ENCODE results near the gene WSCD1. TPM values are rescaled to one million over a fixed set of nuclear protein-coding genes. Genes with fewer than 3 reads are reported as not detected.

WSCD1 gene
- polyA plus RNA-seq, 3 donors: 1.2 to 1.9 (median 1.3) TPM

- 58 to 63% (median 60%) methylated on average over 5 of the region's 5 CpGs for WGBS, 3 donors
- H3K27ac ChIP-seq (ENCODE audit: low read depth, low read length): no peak overlapping the region
Observed at GRCh38 chr17:6135236-6135635, 65.1 kb downstream of the WSCD1 start.

GRCh38 chr17:6135996-6136395, 65.8 kb downstream of the WSCD1 start:
- WGBS, 3 donors: 74 to 78% (median 77%) methylated on average over 8 of the region's 8 CpGs
- H3K27ac ChIP-seq (ENCODE audit: low read depth, low read length): no peak overlapping the region

- 66 to 78% (median 75%) methylated on average over 11 of the region's 11 CpGs for WGBS, 3 donors
- H3K27ac ChIP-seq (ENCODE audit: low read depth, low read length): no peak overlapping the region
Observed at GRCh38 chr17:6137716-6138502, 67.7 kb downstream of the WSCD1 start.

- H3K27ac ChIP-seq (ENCODE audit: low read depth, low read length): no peak overlapping the region
- WGBS, 3 donors: 64 to 71% (median 65%) methylated on average over 3 of the region's 3 CpGs
Observed at GRCh38 chr17:6138761-6139446, 68.7 kb downstream of the WSCD1 start.

GRCh38 chr17:6139447-6139832, 69.3 kb downstream of the WSCD1 start:
- 75 to 89% (median 81%) methylated on average over 8 of the region's 8 CpGs for WGBS, 3 donors
- no peak overlapping the region for H3K27ac ChIP-seq (ENCODE audit: low read depth, low read length)

- 28 to 89% (median 75%) methylated on average over 2 of the region's 2 CpGs for WGBS, 3 donors
- no peak overlapping the region for H3K27ac ChIP-seq (ENCODE audit: low read depth, low read length)
Observed at GRCh38 chr17:6140188-6140587, 70.0 kb downstream of the WSCD1 start.

- no peak overlapping the region for H3K27ac ChIP-seq (ENCODE audit: low read depth, low read length)
- whole genome bisulfite sequencing, 3 donors: 77 to 84% (median 82%) methylated on average over 8 of the region's 8 CpGs
Observed at GRCh38 chr17:6140728-6141330, 70.7 kb downstream of the WSCD1 start.

- WGBS, 3 donors: 77 to 83% (median 83%) methylated on average over 6 of the region's 6 CpGs
- no peak overlapping the region for H3K27ac ChIP-seq (ENCODE audit: low read depth, low read length)
Observed at GRCh38 chr17:6142701-6143100, 72.5 kb downstream of the WSCD1 start.

GRCh38 chr17:6145946-6146345, 75.8 kb downstream of the WSCD1 start:
- WGBS, 3 donors: 80 to 87% (median 82%) methylated on average over 4 of the region's 4 CpGs
- H3K27ac ChIP-seq (ENCODE audit: low read depth, low read length): no peak overlapping the region

GRCh38 chr17:6147042-6147441, 76.9 kb downstream of the WSCD1 start:
- H3K27ac ChIP-seq (ENCODE audit: low read depth, low read length): no peak overlapping the region
- WGBS, 3 donors: 42 to 72% (median 72%) methylated on average over 7 of the region's 7 CpGs

GRCh38 chr17:6153375-6153774, 83.2 kb downstream of the WSCD1 start:
- H3K27ac ChIP-seq (ENCODE audit: low read depth, low read length): no peak overlapping the region
- WGBS, 3 donors: 57 to 62% (median 62%) methylated on average over 6 of the region's 6 CpGs

GRCh38 chr17:6157716-6158115, 87.5 kb downstream of the WSCD1 start:
- H3K27ac ChIP-seq (ENCODE audit: low read depth, low read length): no peak overlapping the region
- 79 to 82% (median 80%) methylated on average over 4 of the region's 4 CpGs for WGBS, 3 donors

GRCh38 chr17:6159541-6160231, 89.5 kb downstream of the WSCD1 start:
- no peak overlapping the region for H3K27ac ChIP-seq (ENCODE audit: low read depth, low read length)
- 54 to 78% (median 77%) methylated on average over 15 of the region's 15 CpGs for WGBS, 3 donors

GRCh38 chr17:6160232-6160555, 90.0 kb downstream of the WSCD1 start:
- 26 to 80% (median 73%) methylated on average over 8 of the region's 8 CpGs for WGBS, 3 donors
- no peak overlapping the region for H3K27ac ChIP-seq (ENCODE audit: low read depth, low read length)

GRCh38 chr17:6160911-6161855, 91.0 kb downstream of the WSCD1 start:
- H3K27ac ChIP-seq (ENCODE audit: low read depth, low read length): no peak overlapping the region
- WGBS, 3 donors: 73 to 79% (median 74%) methylated on average over 24 of the region's 24 CpGs

- 52 to 68% (median 67%) methylated on average over 4 of the region's 4 CpGs for WGBS, 3 donors
- H3K27ac ChIP-seq (ENCODE audit: low read depth, low read length): no peak overlapping the region
Observed at GRCh38 chr17:6162216-6162615, 92.0 kb downstream of the WSCD1 start.

GRCh38 chr17:6162892-6163291, 92.7 kb downstream of the WSCD1 start:
- WGBS, 3 donors: 44 to 63% (median 47%) methylated on average over 8 to 9 of the region's 9 CpGs
- no peak overlapping the region for H3K27ac ChIP-seq (ENCODE audit: low read depth, low read length)

All from adipose tissue (tissue), 3 donors.